NB4 (cell line): ENCODE measurements around the gene PLEKHM2.

ENCODE experiments used
- DNase-seq: peaks from one replicate; pipeline ENCODE4 v3.0.0; 2010; ENCODE audit warnings: low read depth
- H3K4me3 ChIP-seq: one replicate; pipeline ENCODE4 v1.5.1; 2011; ENCODE audit warnings: mild to moderate bottlenecking, low read depth, low read length, moderate library complexity
- CTCF ChIP-seq: IDR thresholded peaks from one replicate; pipeline ENCODE4 v1.5.1; 2012; ENCODE audit warnings: low read depth, low read length
- MAX ChIP-seq: IDR thresholded peaks from 2 replicates; pipeline ENCODE4 v1.6.1; 2011; ENCODE audit warnings: low read depth, low read length
- MYC ChIP-seq: IDR thresholded peaks from 2 replicates; pipeline ENCODE4 v1.6.1; 2011; ENCODE audit warnings: low read depth, low read length
- POLR2A ChIP-seq: IDR thresholded peaks from 2 replicates; pipeline ENCODE4 v1.6.1; 2011; ENCODE audit warnings: mild to moderate bottlenecking; ENCODE audit not compliant: insufficient read length; ENCODE audit errors: extremely low read depth

The PLEKHM2 gene

GRCh38 chr1:15684042-15684461 is at the start of gene PLEKHM2:
Gene PLEKHM2 (plus strand): TSS chr1:15684320. CDS start chr1:15684559, 239 bp downstream.
- TF ChIP-seq MYC (no peak), POLR2A (peak; percentile 54)
- peak within 1 kb of the TSS; percentile 70 for H3K4me3 ChIP-seq
- peak; percentile 64 for DNase-seq

- DNase-seq = no peak
- TF ChIP-seq POLR2A (no peak), MYC (no peak), CTCF (no peak), MAX (no peak)
- no peak overlapping the region for H3K4me3 ChIP-seq
Observed at GRCh38 chr1:15636436-15636835, 47.7 kb upstream of the PLEKHM2 start.

- H3K4me3 ChIP-seq = no peak overlapping the region
- no peak for DNase-seq
- TF ChIP-seq CTCF (no peak), MYC (no peak)
Observed at GRCh38 chr1:15637826-15638225, 46.3 kb upstream of the PLEKHM2 start.

- no peak for DNase-seq
- H3K4me3 ChIP-seq = no peak overlapping the region
- TF ChIP-seq CTCF = no peak
- no peak for TF ChIP-seq MYC
- no peak for TF ChIP-seq POLR2A
- no peak for TF ChIP-seq MAX
Observed at GRCh38 chr1:15639262-15639661, 44.9 kb upstream of the PLEKHM2 start.

- H3K4me3 ChIP-seq = no peak overlapping the region
- DNase-seq = no peak
- TF ChIP-seq MYC (no peak), CTCF (no peak), POLR2A (no peak), MAX (no peak)
Observed at GRCh38 chr1:15639931-15640330, 44.2 kb upstream of the PLEKHM2 start.

GRCh38 chr1:15640667-15641066 is 43.5 kb upstream of the PLEKHM2 start:
- DNase-seq = no peak
- TF ChIP-seq POLR2A (no peak), MAX (no peak), CTCF (no peak), MYC (no peak)
- no peak overlapping the region for H3K4me3 ChIP-seq
